ENCODE data around the gene CEL.
"Not testable (repeated sequence)": the region's sequence is repeated elsewhere in the genome, so short reads cannot be mapped to it uniquely, and the experiment has no call there.

The CEL gene

GRCh38 chr9:133066181-133066983, 4.6 kb downstream of the CEL start:
- Histone ChIP-seq H3K27me3 (ENCODE audit: insufficient read depth, poor library complexity, severe bottlenecking) (no peaks in the 10 kb centered on the region), H3K4me3 (ENCODE audit: severe bottlenecking) (no peak overlapping the region), H3K4me1 (ENCODE audit: insufficient read depth, poor library complexity, severe bottlenecking) (peaks cover 9% of the 10 kb centered on the region), H3K36me3 (ENCODE audit: low read depth) (no peaks in the 10 kb centered on the region), H3K9me3 (ENCODE audit: severe bottlenecking) (no peaks in the 10 kb centered on the region), H3K27ac (ENCODE audit: poor library complexity, severe bottlenecking) (no peak overlapping the region)
- DNase-seq (ENCODE audit: low spot score) (no peak), ATAC-seq (ENCODE audit: low read depth) (no peak)
- TF ChIP-seq CTCF (IDR thresholded peaks at IDR 0.05; ENCODE audit: poor library complexity, severe bottlenecking), result no peak

DNA sequence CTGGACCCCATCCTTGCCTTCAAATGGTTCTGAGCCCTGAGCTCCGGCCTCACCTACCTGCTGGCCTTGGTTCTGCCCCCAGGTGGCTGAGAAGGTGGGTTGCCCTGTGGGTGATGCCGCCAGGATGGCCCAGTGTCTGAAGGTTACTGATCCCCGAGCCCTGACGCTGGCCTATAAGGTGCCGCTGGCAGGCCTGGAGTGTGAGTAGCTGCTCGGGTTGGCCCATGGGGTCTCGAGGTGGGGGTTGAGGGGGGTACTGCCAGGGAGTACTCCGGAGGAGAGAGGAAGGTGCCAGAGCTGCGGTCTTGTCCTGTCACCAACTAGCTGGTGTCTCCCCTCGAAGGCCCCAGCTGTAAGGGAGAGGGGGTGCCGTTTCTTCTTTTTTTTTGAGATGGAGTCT, 5.2 kb downstream of the CEL start:
- peaks cover 8% of the 10 kb centered on the region for H3K4me1 ChIP-seq (ENCODE audit: insufficient read depth, poor library complexity, severe bottlenecking)
- no peak overlapping the region for H3K4me3 ChIP-seq (ENCODE audit: severe bottlenecking)
- H3K27me3 ChIP-seq (ENCODE audit: insufficient read depth, poor library complexity, severe bottlenecking), result no peaks in the 10 kb centered on the region
- no peaks in the 10 kb centered on the region for H3K36me3 ChIP-seq (ENCODE audit: low read depth)
- no peak for TF ChIP-seq CTCF (IDR thresholded peaks at IDR 0.05; ENCODE audit: poor library complexity, severe bottlenecking)
- H3K27ac ChIP-seq (ENCODE audit: poor library complexity, severe bottlenecking), result peak overlapping the region; percentile 33
- H3K9me3 ChIP-seq (ENCODE audit: severe bottlenecking), result no peaks in the 10 kb centered on the region
- DNase-seq (ENCODE audit: low spot score), result no peak
- no peak for ATAC-seq (ENCODE audit: low read depth)

GRCh38 chr9:133067813-133068212, 6.0 kb downstream of the CEL start:
- DNase-seq (ENCODE audit: low spot score) (no peak), ATAC-seq (ENCODE audit: low read depth) (peak; percentile 88)
- Histone ChIP-seq H3K36me3 (ENCODE audit: low read depth) (no peaks in the 10 kb centered on the region), H3K27ac (ENCODE audit: poor library complexity, severe bottlenecking) (peak overlapping the region; percentile 33), H3K27me3 (ENCODE audit: insufficient read depth, poor library complexity, severe bottlenecking) (no peaks in the 10 kb centered on the region), H3K9me3 (ENCODE audit: severe bottlenecking) (no peaks in the 10 kb centered on the region), H3K4me1 (ENCODE audit: insufficient read depth, poor library complexity, severe bottlenecking) (peaks cover 8% of the 10 kb centered on the region), H3K4me3 (ENCODE audit: severe bottlenecking) (no peak overlapping the region)
- no peak for TF ChIP-seq CTCF (IDR thresholded peaks at IDR 0.05; ENCODE audit: poor library complexity, severe bottlenecking)

DNA sequence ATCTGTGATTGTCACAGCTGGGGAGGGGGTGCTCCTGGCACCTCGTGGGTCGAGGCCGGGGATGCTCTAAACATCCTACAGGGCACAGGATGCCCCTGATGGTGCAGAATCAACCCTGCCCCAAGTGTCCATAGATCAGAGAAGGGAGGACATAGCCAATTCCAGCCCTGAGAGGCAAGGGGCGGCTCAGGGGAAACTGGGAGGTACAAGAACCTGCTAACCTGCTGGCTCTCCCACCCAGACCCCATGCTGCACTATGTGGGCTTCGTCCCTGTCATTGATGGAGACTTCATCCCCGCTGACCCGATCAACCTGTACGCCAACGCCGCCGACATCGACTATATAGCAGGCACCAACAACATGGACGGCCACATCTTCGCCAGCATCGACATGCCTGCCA, 6.7 kb downstream of the CEL start:
- H3K4me3 ChIP-seq (ENCODE audit: severe bottlenecking); DNase-seq (ENCODE audit: low spot score); H3K27me3 ChIP-seq (ENCODE audit: insufficient read depth, poor library complexity, severe bottlenecking); H3K36me3 ChIP-seq (ENCODE audit: low read depth); H3K27ac ChIP-seq (ENCODE audit: poor library complexity, severe bottlenecking); H3K9me3 ChIP-seq (ENCODE audit: severe bottlenecking); ATAC-seq (ENCODE audit: low read depth); H3K4me1 ChIP-seq (ENCODE audit: insufficient read depth, poor library complexity, severe bottlenecking): not testable (repeated sequence)

DNA sequence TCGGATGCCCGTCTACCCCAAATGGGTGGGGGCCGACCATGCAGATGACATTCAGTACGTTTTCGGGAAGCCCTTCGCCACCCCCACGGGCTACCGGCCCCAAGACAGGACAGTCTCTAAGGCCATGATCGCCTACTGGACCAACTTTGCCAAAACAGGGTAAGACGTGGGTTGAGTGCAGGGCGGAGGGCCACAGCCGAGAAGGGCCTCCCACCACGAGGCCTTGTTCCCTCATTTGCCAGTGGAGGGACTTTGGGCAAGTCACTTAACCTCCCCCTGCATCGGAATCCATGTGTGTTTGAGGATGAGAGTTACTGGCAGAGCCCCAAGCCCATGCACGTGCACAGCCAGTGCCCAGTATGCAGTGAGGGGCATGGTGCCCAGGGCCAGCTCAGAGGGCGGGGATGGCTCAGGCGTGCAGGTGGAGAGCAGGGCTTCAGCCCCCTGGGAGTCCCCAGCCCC, 8.8 kb downstream of the CEL start:
- not testable (repeated sequence) for H3K27ac ChIP-seq (ENCODE audit: poor library complexity, severe bottlenecking); H3K4me3 ChIP-seq (ENCODE audit: severe bottlenecking); H3K4me1 ChIP-seq (ENCODE audit: insufficient read depth, poor library complexity, severe bottlenecking); H3K27me3 ChIP-seq (ENCODE audit: insufficient read depth, poor library complexity, severe bottlenecking); ATAC-seq (ENCODE audit: low read depth); H3K9me3 ChIP-seq (ENCODE audit: severe bottlenecking); H3K36me3 ChIP-seq (ENCODE audit: low read depth); DNase-seq (ENCODE audit: low spot score)

GRCh38 chr9:133070985-133071384, 9.2 kb downstream of the CEL start:
- not testable (repeated sequence) for H3K4me3 ChIP-seq (ENCODE audit: severe bottlenecking); H3K36me3 ChIP-seq (ENCODE audit: low read depth); DNase-seq (ENCODE audit: low spot score); H3K27ac ChIP-seq (ENCODE audit: poor library complexity, severe bottlenecking); ATAC-seq (ENCODE audit: low read depth); H3K9me3 ChIP-seq (ENCODE audit: severe bottlenecking); H3K27me3 ChIP-seq (ENCODE audit: insufficient read depth, poor library complexity, severe bottlenecking)
- H3K4me1 ChIP-seq (ENCODE audit: insufficient read depth, poor library complexity, severe bottlenecking), result peaks cover 13% of the 10 kb centered on the region
